HG03520 (cell line): ENCODE data around the gene PAK6.

Source experiments
- ATAC-seq: cut with Tn5 transposase; IDR thresholded peaks from one replicate; pipeline ENCODE4 v1.9.1; 2021; ENCODE audit warnings: mild to moderate bottlenecking, moderate library complexity; ENCODE audit not compliant: unreplicated experiment

Gene PAK6

GRCh38 chr15:40238532-40239403, at the start of gene PAK6:
Gene PAK6 (plus strand): TSS chr15:40239063. CDS start chr15:40264786, 25,723 bp downstream.
- no peak for ATAC-seq

- no peak for ATAC-seq
Observed at GRCh38 chr15:40190591-40190990, 48.3 kb upstream of the PAK6 start.

- ATAC-seq, result no peak
Observed at GRCh38 chr15:40192942-40193341, 45.9 kb upstream of the PAK6 start.

GRCh38 chr15:40197434-40197833, 41.4 kb upstream of the PAK6 start:
- ATAC-seq, result no peak

- no peak for ATAC-seq
Observed at GRCh38 chr15:40198355-40199085, 40.3 kb upstream of the PAK6 start.

- no peak for ATAC-seq
Observed at GRCh38 chr15:40204100-40204499, 34.8 kb upstream of the PAK6 start.

GRCh38 chr15:40217166-40217824, 21.6 kb upstream of the PAK6 start:
- no peak for ATAC-seq

GRCh38 chr15:40219801-40220200, 19.1 kb upstream of the PAK6 start:
- ATAC-seq, result no peak

GRCh38 chr15:40222131-40222530, 16.7 kb upstream of the PAK6 start:
- ATAC-seq, result no peak

GRCh38 chr15:40226736-40227135, 12.1 kb upstream of the PAK6 start:
- ATAC-seq, result no peak

GRCh38 chr15:40229316-40229715, 9.5 kb upstream of the PAK6 start:
- ATAC-seq, result no peak

GRCh38 chr15:40229956-40230355, 8.9 kb upstream of the PAK6 start:
- no peak for ATAC-seq

GRCh38 chr15:40232625-40233070, 6.2 kb upstream of the PAK6 start:
- no peak for ATAC-seq

- ATAC-seq, result no peak
Observed at GRCh38 chr15:40233727-40234577, 4.9 kb upstream of the PAK6 start.

- no peak for ATAC-seq
Observed at GRCh38 chr15:40234783-40235182, 4.1 kb upstream of the PAK6 start.

GRCh38 chr15:40235201-40235885, 3.5 kb upstream of the PAK6 start:
- ATAC-seq, result no peak

- ATAC-seq, result no peak
Observed at GRCh38 chr15:40239404-40239692, 485 bp downstream of the PAK6 start.

GRCh38 chr15:40239693-40240618, 1.1 kb downstream of the PAK6 start:
- no peak for ATAC-seq

GRCh38 chr15:40240619-40241221, 1.9 kb downstream of the PAK6 start:
- no peak for ATAC-seq
